HepG2 (cell line): ENCODE measurements around the gene RPL35.

Source experiments
- EP300 ChIP-seq, 3 experiments: sonication (generic) in 1 of 3; formaldehyde crosslinking in 1 of 3; IDR thresholded peaks; 2 replicates each; pipeline versions ENCODE4 v1.5.1 to v1.6.1; 2011 to 2020; ENCODE audit warnings: low read depth in 2 of 3, low read length in 2 of 3, borderline replicate concordance in 1 of 3, improper control_type of control experiment in 1 of 3, mild to moderate bottlenecking in 1 of 3, missing genetic modification reagents in 1 of 3, moderate library complexity in 1 of 3
- GABPA ChIP-seq, 2 experiments: IDR thresholded peaks; 2 replicates each; pipeline ENCODE4 v1.6.1; 2011 to 2016; ENCODE audit warnings: low read depth in 2 of 2, low read length in 1 of 2, missing biosample characterization in 1 of 2, missing genetic modification characterization in 1 of 2
- NBN ChIP-seq: fragments of 450-650 bp; conservative IDR thresholded peaks from 2 replicates; pipeline ENCODE4 v1.6.1; 2017
- POLR2A ChIP-seq, 2 experiments: IDR thresholded peaks; 2 replicates each; pipeline ENCODE4 v1.6.1; 2011; ENCODE audit warnings: low read depth in 2 of 2, low read length in 2 of 2, mild to moderate bottlenecking in 1 of 2, moderate library complexity in 1 of 2; ENCODE audit not compliant: insufficient read depth in 1 of 2
- SRSF4 ChIP-seq: fragments of 200-400 bp; formaldehyde crosslinking; IDR thresholded peaks from one replicate; pipeline ENCODE4 v1.6.1; 2018; ENCODE audit warnings: mild to moderate bottlenecking, low read depth, low read length, moderate library complexity; ENCODE audit not compliant: poor library complexity, severe bottlenecking
- ZBTB1 ChIP-seq: sonication (generic); formaldehyde crosslinking; IDR thresholded peaks from 2 replicates; pipeline ENCODE4 v1.4.0; 2020; ENCODE audit warnings: missing genetic modification reagents, borderline replicate concordance
- ZBTB7A ChIP-seq: sonication (generic); formaldehyde crosslinking; IDR thresholded peaks from 2 replicates; pipeline ENCODE4 v1.8.0; 2022; ENCODE audit warnings: mild to moderate bottlenecking, missing genetic modification reagents
- ZNF17 ChIP-seq: sonication (generic); formaldehyde crosslinking; IDR thresholded peaks from 2 replicates; pipeline ENCODE4 v1.5.0; 2020; ENCODE audit warnings: mild to moderate bottlenecking, missing genetic modification reagents
- ZNF619 ChIP-seq: sonication (generic); formaldehyde crosslinking; IDR thresholded peaks from 2 replicates; pipeline ENCODE4 v1.4.0; 2020; ENCODE audit warnings: mild to moderate bottlenecking, missing genetic modification reagents
- TF ChIP-seq, protein P1 (sequence below): sonication (generic); formaldehyde crosslinking; IDR thresholded peaks from 2 replicates; pipeline ENCODE4 v1.5.0; 2020; ENCODE audit warnings: mild to moderate bottlenecking, missing genetic modification reagents, moderate library complexity
- TF ChIP-seq, protein P2 (sequence below): sonication (generic); formaldehyde crosslinking; IDR thresholded peaks from 2 replicates; pipeline ENCODE4 v1.9.0; 2022; ENCODE audit warnings: missing genetic modification reagents, mild to moderate bottlenecking, borderline replicate concordance
- TF ChIP-seq, protein P3 (sequence below), 2 experiments: IDR thresholded peaks; 2 replicates each; pipeline ENCODE4 v1.6.1; 2011 to 2012; ENCODE audit warnings: low read length in 2 of 2, borderline replicate concordance in 1 of 2, low read depth in 1 of 2, mild to moderate bottlenecking in 1 of 2, moderate library complexity in 1 of 2
- TF ChIP-seq, protein P4 (sequence below): sonication (generic); IDR thresholded peaks from 2 replicates; pipeline ENCODE4 v1.6.1; 2016; ENCODE audit warnings: low read depth, borderline replicate concordance
- TF ChIP-seq, protein P5 (sequence below): sonication (generic); formaldehyde crosslinking; IDR thresholded peaks from 2 replicates; pipeline ENCODE4 v1.4.0; 2020; ENCODE audit warnings: mild to moderate bottlenecking, low read depth, missing genetic modification reagents

DNA sequence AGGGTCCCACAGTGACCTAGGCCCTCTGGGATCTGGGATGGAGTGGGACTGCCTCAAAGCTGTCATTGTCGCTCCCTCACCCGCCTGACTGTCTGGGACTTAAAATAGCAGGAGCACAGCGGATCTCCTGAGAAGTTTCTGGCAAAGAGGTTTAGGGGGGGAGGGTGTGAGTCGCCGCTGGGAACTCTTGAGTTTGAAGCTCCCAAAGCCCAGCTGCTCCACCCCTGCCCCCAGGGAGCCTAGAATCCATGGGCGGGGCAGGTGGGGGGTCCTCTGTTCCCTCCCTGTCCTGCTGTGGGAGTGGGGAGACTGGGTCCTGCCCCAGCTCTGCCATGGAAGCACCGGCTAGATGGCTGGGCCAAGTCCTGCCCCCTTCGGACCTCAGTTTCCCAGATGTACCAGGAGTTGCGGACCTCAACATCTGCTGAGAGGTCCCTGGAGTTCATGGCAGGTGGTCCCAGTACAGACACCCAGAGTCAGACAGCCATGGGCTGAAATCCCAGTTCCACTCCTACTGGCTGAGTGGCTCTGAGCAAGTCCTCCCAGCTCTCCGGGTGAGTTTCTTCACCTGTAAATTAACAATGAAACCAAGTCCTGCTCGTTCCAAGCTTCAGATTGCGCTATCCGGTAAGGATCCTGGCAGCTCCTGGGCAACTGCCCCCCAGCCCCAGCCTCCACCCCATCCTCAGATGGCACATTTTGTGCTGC is 9.5 kb downstream of the RPL35 start:
- TF ChIP-seq, protein P1, sequence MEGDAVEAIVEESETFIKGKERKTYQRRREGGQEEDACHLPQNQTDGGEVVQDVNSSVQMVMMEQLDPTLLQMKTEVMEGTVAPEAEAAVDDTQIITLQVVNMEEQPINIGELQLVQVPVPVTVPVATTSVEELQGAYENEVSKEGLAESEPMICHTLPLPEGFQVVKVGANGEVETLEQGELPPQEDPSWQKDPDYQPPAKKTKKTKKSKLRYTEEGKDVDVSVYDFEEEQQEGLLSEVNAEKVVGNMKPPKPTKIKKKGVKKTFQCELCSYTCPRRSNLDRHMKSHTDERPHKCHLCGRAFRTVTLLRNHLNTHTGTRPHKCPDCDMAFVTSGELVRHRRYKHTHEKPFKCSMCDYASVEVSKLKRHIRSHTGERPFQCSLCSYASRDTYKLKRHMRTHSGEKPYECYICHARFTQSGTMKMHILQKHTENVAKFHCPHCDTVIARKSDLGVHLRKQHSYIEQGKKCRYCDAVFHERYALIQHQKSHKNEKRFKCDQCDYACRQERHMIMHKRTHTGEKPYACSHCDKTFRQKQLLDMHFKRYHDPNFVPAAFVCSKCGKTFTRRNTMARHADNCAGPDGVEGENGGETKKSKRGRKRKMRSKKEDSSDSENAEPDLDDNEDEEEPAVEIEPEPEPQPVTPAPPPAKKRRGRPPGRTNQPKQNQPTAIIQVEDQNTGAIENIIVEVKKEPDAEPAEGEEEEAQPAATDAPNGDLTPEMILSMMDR (CRISPR knock-in tag): no peak
- TF ChIP-seq ZNF17 (CRISPR knock-in tag) (no peak), GABPA (IDR thresholded peaks at IDR 0.05; ENCODE audit: low read depth, low read length) (no peak), GABPA (CRISPR knock-in tag; IDR thresholded peaks at IDR 0.05; ENCODE audit: low read depth) (no peak), POLR2A (IDR thresholded peaks at IDR 0.05; ENCODE audit: insufficient read depth in 1 of 2, low read depth in 2 of 2, low read length in 2 of 2) (no peak), ZNF619 (CRISPR knock-in tag) (no peak), SRSF4 (no peak), NBN (no peak), ZBTB1 (CRISPR knock-in tag) (no peak), EP300 (IDR thresholded peaks at IDR 0.05; ENCODE audit: low read depth in 2 of 2, low read length in 2 of 2) (no peak), EP300 (CRISPR knock-in tag; IDR thresholded peaks at IDR 0.05; ENCODE audit: borderline replicate concordance) (no peak), ZBTB7A (CRISPR knock-in tag) (no peak)
- TF ChIP-seq, protein P2, sequence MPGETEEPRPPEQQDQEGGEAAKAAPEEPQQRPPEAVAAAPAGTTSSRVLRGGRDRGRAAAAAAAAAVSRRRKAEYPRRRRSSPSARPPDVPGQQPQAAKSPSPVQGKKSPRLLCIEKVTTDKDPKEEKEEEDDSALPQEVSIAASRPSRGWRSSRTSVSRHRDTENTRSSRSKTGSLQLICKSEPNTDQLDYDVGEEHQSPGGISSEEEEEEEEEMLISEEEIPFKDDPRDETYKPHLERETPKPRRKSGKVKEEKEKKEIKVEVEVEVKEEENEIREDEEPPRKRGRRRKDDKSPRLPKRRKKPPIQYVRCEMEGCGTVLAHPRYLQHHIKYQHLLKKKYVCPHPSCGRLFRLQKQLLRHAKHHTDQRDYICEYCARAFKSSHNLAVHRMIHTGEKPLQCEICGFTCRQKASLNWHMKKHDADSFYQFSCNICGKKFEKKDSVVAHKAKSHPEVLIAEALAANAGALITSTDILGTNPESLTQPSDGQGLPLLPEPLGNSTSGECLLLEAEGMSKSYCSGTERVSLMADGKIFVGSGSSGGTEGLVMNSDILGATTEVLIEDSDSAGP (CRISPR knock-in tag): no peak
- TF ChIP-seq, protein P3, sequence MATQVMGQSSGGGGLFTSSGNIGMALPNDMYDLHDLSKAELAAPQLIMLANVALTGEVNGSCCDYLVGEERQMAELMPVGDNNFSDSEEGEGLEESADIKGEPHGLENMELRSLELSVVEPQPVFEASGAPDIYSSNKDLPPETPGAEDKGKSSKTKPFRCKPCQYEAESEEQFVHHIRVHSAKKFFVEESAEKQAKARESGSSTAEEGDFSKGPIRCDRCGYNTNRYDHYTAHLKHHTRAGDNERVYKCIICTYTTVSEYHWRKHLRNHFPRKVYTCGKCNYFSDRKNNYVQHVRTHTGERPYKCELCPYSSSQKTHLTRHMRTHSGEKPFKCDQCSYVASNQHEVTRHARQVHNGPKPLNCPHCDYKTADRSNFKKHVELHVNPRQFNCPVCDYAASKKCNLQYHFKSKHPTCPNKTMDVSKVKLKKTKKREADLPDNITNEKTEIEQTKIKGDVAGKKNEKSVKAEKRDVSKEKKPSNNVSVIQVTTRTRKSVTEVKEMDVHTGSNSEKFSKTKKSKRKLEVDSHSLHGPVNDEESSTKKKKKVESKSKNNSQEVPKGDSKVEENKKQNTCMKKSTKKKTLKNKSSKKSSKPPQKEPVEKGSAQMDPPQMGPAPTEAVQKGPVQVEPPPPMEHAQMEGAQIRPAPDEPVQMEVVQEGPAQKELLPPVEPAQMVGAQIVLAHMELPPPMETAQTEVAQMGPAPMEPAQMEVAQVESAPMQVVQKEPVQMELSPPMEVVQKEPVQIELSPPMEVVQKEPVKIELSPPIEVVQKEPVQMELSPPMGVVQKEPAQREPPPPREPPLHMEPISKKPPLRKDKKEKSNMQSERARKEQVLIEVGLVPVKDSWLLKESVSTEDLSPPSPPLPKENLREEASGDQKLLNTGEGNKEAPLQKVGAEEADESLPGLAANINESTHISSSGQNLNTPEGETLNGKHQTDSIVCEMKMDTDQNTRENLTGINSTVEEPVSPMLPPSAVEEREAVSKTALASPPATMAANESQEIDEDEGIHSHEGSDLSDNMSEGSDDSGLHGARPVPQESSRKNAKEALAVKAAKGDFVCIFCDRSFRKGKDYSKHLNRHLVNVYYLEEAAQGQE (IDR thresholded peaks at IDR 0.05; ENCODE audit: borderline replicate concordance in 1 of 2, low read depth in 1 of 2, low read length in 2 of 2): no peak
- TF ChIP-seq, protein P4, sequence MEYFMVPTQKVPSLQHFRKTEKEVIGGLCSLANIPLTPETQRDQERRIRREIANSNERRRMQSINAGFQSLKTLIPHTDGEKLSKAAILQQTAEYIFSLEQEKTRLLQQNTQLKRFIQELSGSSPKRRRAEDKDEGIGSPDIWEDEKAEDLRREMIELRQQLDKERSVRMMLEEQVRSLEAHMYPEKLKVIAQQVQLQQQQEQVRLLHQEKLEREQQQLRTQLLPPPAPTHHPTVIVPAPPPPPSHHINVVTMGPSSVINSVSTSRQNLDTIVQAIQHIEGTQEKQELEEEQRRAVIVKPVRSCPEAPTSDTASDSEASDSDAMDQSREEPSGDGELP: no peak
- TF ChIP-seq, protein P5, sequence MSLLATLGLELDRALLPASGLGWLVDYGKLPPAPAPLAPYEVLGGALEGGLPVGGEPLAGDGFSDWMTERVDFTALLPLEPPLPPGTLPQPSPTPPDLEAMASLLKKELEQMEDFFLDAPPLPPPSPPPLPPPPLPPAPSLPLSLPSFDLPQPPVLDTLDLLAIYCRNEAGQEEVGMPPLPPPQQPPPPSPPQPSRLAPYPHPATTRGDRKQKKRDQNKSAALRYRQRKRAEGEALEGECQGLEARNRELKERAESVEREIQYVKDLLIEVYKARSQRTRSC: no peak
